ENCODE measurements around the gene CABP2.

CABP2 gene

DNA sequence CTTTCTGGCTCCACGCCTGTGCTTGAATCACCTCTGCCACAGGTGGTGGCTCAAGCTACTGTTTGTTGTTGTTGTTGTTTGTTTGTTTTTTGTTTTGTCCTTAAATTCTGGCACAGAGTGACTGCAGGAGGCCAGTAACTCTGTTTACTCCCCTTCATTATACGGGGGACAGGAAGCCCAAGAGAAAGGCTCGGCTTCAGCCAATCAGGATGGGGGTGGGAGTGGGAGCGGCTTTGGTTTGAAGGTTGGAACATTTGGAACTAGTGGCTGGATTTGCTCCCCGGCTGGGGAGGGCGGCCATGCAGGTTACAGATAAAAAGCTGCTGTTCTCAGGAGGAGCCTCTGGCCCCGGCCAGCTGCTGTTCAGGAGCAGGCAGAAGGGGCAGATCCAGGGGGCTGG, 19.7 kb upstream of the CABP2 start:
- TF ChIP-seq, protein P1, sequence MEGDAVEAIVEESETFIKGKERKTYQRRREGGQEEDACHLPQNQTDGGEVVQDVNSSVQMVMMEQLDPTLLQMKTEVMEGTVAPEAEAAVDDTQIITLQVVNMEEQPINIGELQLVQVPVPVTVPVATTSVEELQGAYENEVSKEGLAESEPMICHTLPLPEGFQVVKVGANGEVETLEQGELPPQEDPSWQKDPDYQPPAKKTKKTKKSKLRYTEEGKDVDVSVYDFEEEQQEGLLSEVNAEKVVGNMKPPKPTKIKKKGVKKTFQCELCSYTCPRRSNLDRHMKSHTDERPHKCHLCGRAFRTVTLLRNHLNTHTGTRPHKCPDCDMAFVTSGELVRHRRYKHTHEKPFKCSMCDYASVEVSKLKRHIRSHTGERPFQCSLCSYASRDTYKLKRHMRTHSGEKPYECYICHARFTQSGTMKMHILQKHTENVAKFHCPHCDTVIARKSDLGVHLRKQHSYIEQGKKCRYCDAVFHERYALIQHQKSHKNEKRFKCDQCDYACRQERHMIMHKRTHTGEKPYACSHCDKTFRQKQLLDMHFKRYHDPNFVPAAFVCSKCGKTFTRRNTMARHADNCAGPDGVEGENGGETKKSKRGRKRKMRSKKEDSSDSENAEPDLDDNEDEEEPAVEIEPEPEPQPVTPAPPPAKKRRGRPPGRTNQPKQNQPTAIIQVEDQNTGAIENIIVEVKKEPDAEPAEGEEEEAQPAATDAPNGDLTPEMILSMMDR (IDR thresholded peaks at IDR 0.05), result no peak

DNA sequence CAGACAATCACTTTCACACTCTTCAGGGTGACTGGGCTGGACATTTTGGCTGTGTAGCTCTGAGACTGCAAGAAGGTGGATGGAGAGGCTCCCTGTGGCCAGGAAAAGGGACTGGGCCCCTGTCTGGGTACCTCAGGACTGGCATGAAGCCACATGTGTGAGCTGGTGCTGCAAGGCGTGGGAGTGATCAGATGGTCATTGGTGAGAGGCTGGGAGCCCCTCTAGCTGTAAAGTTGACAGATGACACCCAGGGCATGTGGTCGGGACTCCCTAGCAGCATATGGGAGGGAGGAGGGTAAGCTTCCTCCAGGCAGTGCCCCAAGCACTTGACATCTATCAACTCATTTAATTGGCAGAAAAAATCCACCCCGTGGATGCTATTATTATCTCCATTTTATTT, 18.9 kb upstream of the CABP2 start:
- TF ChIP-seq, protein P1 (IDR thresholded peaks at IDR 0.05), result no peak

DNA sequence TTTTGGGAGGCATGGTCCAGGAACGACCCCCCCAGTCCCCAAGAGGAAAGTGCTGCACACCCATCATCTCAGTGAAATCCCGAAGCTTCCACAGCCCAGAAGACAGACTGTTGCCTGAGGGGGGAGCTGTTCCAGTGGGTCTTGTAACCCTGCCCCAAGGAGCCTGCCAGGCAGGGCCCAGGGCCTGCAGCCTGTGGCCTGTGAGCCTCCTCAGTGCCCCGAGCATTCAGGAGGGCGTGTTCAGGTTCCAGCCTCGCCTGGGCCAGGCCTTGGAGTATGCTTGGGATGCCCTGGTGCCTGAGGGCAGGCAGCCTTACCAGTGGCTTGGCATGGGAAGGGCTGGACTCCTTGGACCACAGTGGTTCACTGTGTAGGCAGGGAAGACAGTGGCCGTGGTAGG, 18.0 kb upstream of the CABP2 start:
- TF ChIP-seq, protein P1 (IDR thresholded peaks at IDR 0.05), result no peak

DNA sequence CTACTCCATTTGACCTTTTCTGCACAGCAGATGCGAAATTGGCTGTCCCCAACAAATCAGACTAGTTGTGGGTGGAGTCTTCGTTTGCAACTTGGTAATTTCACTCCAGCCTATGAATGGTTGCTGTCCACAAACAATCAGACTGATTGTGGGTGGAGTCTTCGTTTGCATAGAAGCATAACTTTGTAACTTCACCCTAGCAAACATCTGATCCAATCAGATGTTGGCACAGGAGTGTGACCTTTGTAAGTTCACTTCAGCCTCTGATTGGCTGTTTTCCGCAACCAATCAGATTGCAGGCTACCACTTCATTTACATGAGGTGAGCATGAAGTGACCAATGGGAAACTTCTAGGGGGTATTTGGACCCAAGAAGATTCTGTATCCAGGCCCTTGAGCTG, 16.3 kb upstream of the CABP2 start:
- TF ChIP-seq, protein P1 (IDR thresholded peaks at IDR 0.05), result no peak

DNA sequence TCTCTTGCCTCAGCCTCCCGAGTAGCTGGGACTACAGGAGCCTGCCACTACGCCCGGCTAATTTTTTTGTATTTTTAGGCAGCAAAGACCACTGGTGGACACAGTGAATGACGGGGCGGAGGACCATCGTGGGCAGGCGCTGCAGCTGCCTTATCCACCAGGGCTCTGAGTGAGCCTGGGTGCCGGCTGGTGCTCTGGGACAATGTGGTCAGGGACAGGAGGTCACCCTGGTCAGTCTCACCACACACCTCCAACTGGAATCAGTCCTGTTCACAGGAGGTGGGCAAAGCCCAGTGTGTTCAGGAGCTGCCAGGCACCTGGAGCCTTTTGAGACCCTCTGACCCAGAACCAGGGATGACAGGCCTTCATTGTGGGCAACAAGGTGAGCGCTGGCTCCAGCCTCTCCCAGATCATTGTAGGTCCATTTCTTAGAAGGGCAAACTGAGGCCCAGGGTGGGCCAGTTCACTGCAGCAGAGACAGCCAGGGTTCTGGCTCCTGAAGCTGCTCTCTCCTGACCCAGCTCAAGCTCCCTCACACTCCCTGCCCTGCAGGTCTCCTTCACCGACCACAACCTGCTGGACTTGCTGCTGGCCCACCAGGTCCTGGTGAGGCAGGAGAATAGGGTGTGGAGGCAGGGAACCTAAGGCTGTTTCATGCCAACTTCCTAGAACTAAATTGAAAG, 15.7 kb upstream of the CABP2 start:
- TF ChIP-seq, protein P1 (IDR thresholded peaks at IDR 0.05), result no peak

DNA sequence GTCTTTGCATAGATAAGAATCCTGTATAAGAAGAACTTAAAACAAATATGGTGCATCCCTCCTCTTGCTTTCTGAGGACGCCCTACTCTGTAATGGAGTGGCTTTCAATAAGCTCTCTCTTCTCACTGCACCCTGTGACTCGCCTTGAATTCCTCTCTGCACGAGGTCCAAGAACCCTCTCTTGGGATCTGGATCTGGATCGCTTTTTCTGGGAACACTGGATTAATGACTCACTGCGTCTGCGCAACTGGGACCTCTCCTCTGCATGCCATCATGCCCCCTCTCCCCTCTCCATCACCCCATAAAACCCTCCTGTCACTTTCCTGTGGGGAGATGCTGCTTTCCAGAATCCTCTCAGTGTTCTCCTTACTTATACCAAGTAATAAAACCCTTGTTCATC, 15.1 kb upstream of the CABP2 start:
- TF ChIP-seq, protein P1 (IDR thresholded peaks at IDR 0.05), result no peak

DNA sequence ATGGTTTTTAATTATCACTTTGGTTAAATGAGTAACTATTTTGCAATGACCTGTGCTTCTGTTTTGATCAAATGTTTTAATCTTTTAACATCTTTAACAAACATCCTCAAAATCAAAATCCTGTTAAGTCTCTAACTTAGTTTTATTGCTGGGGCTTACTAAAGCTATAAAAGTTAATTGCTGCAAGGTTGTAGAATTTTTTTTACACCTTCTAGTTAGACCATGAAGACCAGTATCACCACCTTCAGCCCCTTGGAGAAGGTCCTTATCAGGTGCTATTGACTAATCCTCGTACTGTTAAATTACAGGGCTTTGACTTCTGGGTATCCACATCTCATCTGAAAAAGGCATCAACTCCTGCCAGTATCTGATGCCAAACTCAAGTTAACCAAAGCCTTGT, 12.3 kb upstream of the CABP2 start:
- TF ChIP-seq, protein P1 (IDR thresholded peaks at IDR 0.05), result no peak

All from LNCAP (cell line).